Calu3 (cell line): ENCODE results near the gene PFKP. TPM values are rescaled to one million over a fixed set of nuclear protein-coding genes. Genes with fewer than 3 reads are reported as not detected.

Source experiments
- BruUV-seq: library from RNA; stranded (reverse); fragments of 400-500 nt; replicated peaks from 2 replicates; lab custom pipeline; 2021; lab: Mats Ljungman, UMichigan
- CTCF ChIA-PET: fragments of 300-600 bp; sonication (Branson Sonifier 250); formaldehyde crosslinking; loops from one replicate; lab custom pipeline; 2022; ENCODE audit warnings: antibody characterized with exemption; lab: Charles Lee
- DNase-seq: peaks from one replicate; pipeline ENCODE4 v3.0.0; 2022
- H3K27ac Mint-ChIP-seq: one replicate; pipeline ENCODE4 v1.8.0; 2022; ENCODE audit warnings: mixed read lengths; ENCODE audit not compliant: unreplicated experiment
- H3K27me3 Mint-ChIP-seq: one replicate; pipeline ENCODE4 v1.8.0; 2022; ENCODE audit warnings: mixed read lengths; ENCODE audit not compliant: unreplicated experiment
- H3K36me3 Mint-ChIP-seq: one replicate; pipeline ENCODE4 v1.8.0; 2022; ENCODE audit warnings: mild to moderate bottlenecking, moderate library complexity, mixed read lengths; ENCODE audit not compliant: insufficient read depth, unreplicated experiment
- H3K4me1 Mint-ChIP-seq: one replicate; pipeline ENCODE4 v1.8.0; 2022; ENCODE audit warnings: mild to moderate bottlenecking, low read depth, mixed read lengths; ENCODE audit not compliant: unreplicated experiment
- H3K4me3 Mint-ChIP-seq: one replicate; pipeline ENCODE4 v1.8.0; 2022; ENCODE audit warnings: mild to moderate bottlenecking, low read depth, moderate library complexity, mixed read lengths; ENCODE audit not compliant: unreplicated experiment
- H3K9me3 Mint-ChIP-seq: one replicate; pipeline ENCODE4 v1.8.0; 2022; ENCODE audit warnings: low read depth, mixed read lengths; ENCODE audit not compliant: unreplicated experiment
- CTCF ChIP-seq: fragments of 200-600 bp; IDR thresholded peaks from one replicate; pipeline ENCODE4 v1.8.0; 2022; ENCODE audit warnings: antibody characterized with exemption; ENCODE audit not compliant: unreplicated experiment
- intact Hi-C: fragments of 100-400 bp; cut with micrococcal nuclease; formaldehyde crosslinking; loops from one replicate; pipeline ENCODE4 v1.10.0; 2022; ENCODE audit not compliant: unreplicated experiment
- total RNA-seq: library from RNA; stranded (reverse); gene quantifications from 2 replicates; pipeline ENCODE4 v1.2.3, GENCODE V29; 2022

PFKP gene
- total RNA-seq, 1 experiment from 2014 or later = 272 TPM

DNA sequence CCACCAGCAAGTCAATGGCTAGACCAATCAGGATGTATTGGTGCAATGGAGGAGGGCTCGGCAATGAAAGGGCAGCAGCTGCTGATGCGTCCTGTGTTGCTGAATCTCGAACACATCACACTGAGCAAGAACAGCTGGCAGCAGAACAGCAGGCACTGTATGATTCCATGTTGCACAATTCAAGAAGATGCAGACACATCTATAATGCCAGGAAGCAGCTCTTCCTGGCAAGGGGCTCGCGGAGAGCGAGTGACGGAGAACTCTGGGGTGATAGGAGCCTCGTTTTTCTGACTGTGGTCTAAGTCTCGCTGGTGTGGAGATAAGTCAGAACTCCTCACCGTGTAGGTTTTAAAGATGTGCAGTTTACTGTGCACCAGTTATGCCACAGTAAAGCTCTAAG lies 24.8 kb upstream of the PFKP start:
- intact Hi-C loops = loop anchor here (5.0 kb wide), 2 partner anchors 65 to 420 kb away; no protein-coding TSS in a partner anchor
- H3K9me3 Mint-ChIP-seq = peaks cover 5% of the 10 kb centered on the region
- no peak overlapping the region for H3K4me3 Mint-ChIP-seq
- peaks cover under 1% of the 10 kb centered on the region for H3K36me3 Mint-ChIP-seq
- no peak overlapping the region for H3K27ac Mint-ChIP-seq
- no peak for DNase-seq
- peaks cover 34% of the 10 kb centered on the region for H3K4me1 Mint-ChIP-seq
- no TSS peak for BruUV-seq
- CTCF ChIA-PET = interaction anchor here (0.6 to 2.2 kb wide), 8 partner anchors 22 to 473 kb away, joined by 3 to 10 read pairs (median 3); no protein-coding TSS in a partner anchor
- no peak for TF ChIP-seq CTCF
- peaks cover 6% of the 10 kb centered on the region for H3K27me3 Mint-ChIP-seq

DNA sequence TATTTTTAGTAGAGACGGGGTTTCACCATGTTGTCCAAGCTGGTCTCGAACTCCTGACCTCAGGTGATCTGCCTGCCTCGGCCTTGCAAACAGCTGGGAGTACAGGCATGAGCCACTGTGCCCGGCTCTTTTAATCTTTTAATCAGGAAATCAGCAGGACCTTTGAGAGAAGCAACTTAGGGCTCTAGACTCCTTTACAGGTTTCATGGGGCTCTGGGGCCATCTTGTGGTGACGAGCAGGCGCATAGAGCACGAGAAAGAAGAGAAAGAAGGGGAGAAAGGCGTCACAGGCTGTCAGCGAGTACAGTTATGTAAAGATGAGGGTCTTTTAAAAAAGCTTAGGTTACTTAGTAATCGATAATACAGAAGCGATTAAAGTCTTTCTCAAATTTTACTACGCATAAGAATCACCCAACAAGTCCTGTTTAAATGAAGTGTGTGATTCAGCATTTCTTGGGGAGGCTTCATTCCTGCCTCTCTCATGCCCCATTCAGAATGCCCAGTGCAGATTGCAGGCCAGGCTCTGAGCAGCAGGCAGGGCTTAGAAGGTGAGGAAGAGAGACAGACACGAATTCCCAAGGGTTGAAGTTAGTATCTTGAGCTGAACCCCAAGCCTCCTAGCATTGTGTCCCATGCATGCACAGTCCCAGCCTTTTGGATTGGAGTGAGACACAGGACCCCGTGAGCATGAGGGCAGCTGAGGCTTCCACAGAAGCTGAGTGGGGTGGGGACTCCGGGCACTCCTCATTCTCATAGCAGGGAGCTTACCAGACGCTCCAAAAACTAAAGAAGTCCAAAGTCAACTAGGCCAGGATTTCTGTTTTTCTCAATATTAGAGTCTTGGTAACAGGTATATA lies 23.6 kb upstream of the PFKP start:
- H3K4me3 Mint-ChIP-seq = no peak overlapping the region
- peak; percentile 45 for TF ChIP-seq CTCF
- no peaks in the 10 kb centered on the region for H3K36me3 Mint-ChIP-seq
- H3K4me1 Mint-ChIP-seq = peaks cover 39% of the 10 kb centered on the region
- BruUV-seq = no TSS peak
- peak; percentile 79 for DNase-seq
- peak overlapping the region; percentile 25 for H3K27ac Mint-ChIP-seq
- intact Hi-C loops = loop anchor here (1.0 to 5.0 kb wide), 5 partner anchors 66 to 421 kb away; no protein-coding TSS in a partner anchor
- H3K27me3 Mint-ChIP-seq = no peaks in the 10 kb centered on the region
- CTCF ChIA-PET = interaction anchor here (0.6 to 2.2 kb wide), 8 partner anchors 21 to 475 kb away, joined by 3 to 10 read pairs (median 3); no protein-coding TSS in a partner anchor
- H3K9me3 Mint-ChIP-seq = peaks cover 5% of the 10 kb centered on the region

GRCh38 chr10:3045471-3046209 lies 21.7 kb upstream of the PFKP start:
- TF ChIP-seq CTCF = no peak
- CTCF ChIA-PET = interaction anchor here (0.7 to 1.7 kb wide), 5 partner anchors 11 to 117 kb away, joined by 3 to 5 read pairs (median 4); no protein-coding TSS in a partner anchor
- Mint-ChIP-seq H3K36me3 (no peaks in the 10 kb centered on the region), H3K4me1 (peaks cover 39% of the 10 kb centered on the region), H3K9me3 (no peaks in the 10 kb centered on the region), H3K4me3 (no peak overlapping the region), H3K27ac (peak overlapping the region; percentile 92), H3K27me3 (no peaks in the 10 kb centered on the region)
- BruUV-seq = no TSS peak
- intact Hi-C loops = no loop called here
- DNase-seq = peak; percentile 83

DNA sequence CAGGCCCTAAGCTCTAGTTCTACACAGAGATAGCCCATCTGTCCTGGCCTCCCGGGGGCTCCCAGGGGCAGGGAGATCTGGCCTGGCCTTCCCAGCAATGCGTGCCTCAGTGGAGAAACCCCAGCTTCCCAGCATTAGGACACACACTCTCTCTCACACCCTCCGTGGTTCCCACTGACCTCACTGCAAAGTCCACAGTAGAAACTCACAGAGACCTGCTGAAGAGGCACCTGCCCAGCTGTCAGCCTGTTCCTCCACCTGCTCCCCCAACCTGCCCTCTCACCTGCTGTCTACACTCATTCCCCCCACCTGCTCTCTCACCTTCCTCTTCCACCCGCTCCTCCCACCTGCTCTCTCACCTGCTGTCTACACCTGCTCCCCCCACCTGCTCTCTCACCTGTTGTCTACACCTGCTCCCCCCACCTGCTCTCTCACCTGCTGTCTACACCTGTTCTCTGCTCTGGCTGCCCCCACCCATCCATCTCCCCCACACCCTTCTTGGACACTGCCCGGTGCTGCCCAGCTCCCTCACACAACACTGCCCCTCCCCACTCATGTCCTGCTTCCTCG lies 21.1 kb upstream of the PFKP start:
- Mint-ChIP-seq H3K36me3 (no peaks in the 10 kb centered on the region), H3K27me3 (no peaks in the 10 kb centered on the region), H3K4me1 (peaks cover 39% of the 10 kb centered on the region), H3K4me3 (no peak overlapping the region), H3K27ac (peak overlapping the region; percentile 92), H3K9me3 (no peaks in the 10 kb centered on the region)
- no TSS peak for BruUV-seq
- TF ChIP-seq CTCF = no peak
- peak; percentile 11 for DNase-seq
- intact Hi-C loops = no loop called here
- CTCF ChIA-PET = interaction anchor here (0.7 to 1.7 kb wide), 6 partner anchors 10 to 118 kb away, joined by 3 to 8 read pairs (median 4); no protein-coding TSS in a partner anchor
